AG04450 (cell line): ENCODE data around the gene SMARCB1. TPM values are rescaled to one million over a fixed set of nuclear protein-coding genes. Genes with fewer than 3 reads are reported as not detected.

Experiments
- CTCF ChIA-PET: fragments of 300-600, 350-600 bp; formaldehyde crosslinking; extraction: SDS; loops from one replicate; lab custom pipeline; 2022; ENCODE audit warnings: antibody characterized with exemption, inconsistent platforms; lab: Charles Lee
- POLR2A ChIA-PET: fragments of 350-600 bp; formaldehyde crosslinking; extraction: SDS; loops from one replicate; lab custom pipeline; 2021; ENCODE audit warnings: antibody characterized with exemption, inconsistent platforms; lab: Yijun Ruan, JAX
- DNase-seq: peaks from one replicate; pipeline ENCODE4 v3.0.0-alpha.2; 2011; ENCODE audit warnings: low read depth, low spot score
- H3K27ac ChIP-seq: one replicate; pipeline ENCODE4 v1.5.1; 2012; ENCODE audit warnings: low read depth, low read length, control low read depth
- H3K27me3 ChIP-seq: one replicate; pipeline ENCODE4 v1.6.0; 2012; ENCODE audit warnings: low read length; ENCODE audit not compliant: control insufficient read depth, insufficient read depth
- H3K4me3 ChIP-seq: 2 replicates; pipeline ENCODE4 v1.5.1; 2011; ENCODE audit warnings: mild to moderate bottlenecking, low read depth, low read length, control low read depth
- H3K9me3 ChIP-seq: 2 replicates; pipeline ENCODE4 v1.5.1; 2012; ENCODE audit warnings: low read length; ENCODE audit not compliant: control insufficient read depth, insufficient read depth
- CTCF ChIP-seq: IDR thresholded peaks from 2 replicates; pipeline ENCODE4 v1.5.1; 2011; ENCODE audit warnings: low read depth, low read length, control low read depth, inconsistent platforms
- polyA plus RNA-seq: library from polyadenylated mRNA; depleted of rRNA; stranded (reverse); fragments of >200 nt; gene quantifications from 2 replicates; pipeline ENCODE4 v1.2.3, GENCODE V29; 2011

The SMARCB1 gene
- polyA plus RNA-seq, 1 experiment = 180 TPM

DNA sequence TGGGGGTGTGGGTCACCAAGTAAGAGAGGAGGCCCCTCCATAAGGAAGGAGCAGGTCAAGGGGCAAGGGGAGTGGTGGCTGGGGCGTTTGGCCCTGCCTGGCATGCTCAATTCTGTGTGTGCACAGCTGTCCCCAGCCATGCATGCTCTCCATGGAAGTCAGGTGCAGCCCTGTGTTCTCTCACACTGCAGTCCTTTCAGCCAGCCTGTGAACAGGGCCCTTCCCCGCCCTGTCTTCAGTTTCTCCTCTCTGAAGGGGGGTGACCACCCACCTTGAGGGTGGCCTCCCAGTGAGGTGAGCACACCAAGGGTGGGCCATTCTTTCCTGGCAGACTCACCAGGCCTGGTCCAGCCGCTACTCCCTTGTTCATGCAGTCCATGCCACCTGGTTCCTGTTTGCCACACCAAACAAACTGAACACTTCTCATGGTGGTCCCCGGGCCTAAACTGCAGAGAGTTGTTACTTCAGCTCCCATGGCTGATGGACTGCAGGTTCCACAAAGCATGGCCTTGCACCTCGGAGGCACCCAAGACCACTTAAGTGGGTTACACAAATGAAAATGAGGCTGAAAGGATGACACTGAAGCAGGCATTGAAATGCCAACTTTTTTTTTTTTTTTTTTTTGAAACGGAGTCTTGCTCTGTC is 17.3 kb upstream of the SMARCB1 start:
- no peak for TF ChIP-seq CTCF
- DNase-seq = no peak
- Histone ChIP-seq H3K27ac (no peak overlapping the region), H3K27me3 (no peaks in the 10 kb centered on the region), H3K4me3 (no peak overlapping the region), H3K9me3 (no peaks in the 10 kb centered on the region; the same call in 1 of the 2 replicates)
- CTCF ChIA-PET = interaction anchor here (0.8 to 3.3 kb wide), 10 partner anchors 9 to 89 kb away, joined by 3 to 36 read pairs (median 4); partner anchors contain the start of gene ZNF70
- POLR2A ChIA-PET = no interaction called here

- POLR2A ChIA-PET = no interaction called here
- CTCF ChIA-PET = interaction anchor here (2.2 kb wide), 1 partner anchor 73 kb away, joined by 12 read pairs; no protein-coding TSS in a partner anchor
Observed at GRCh38 chr22:23772315-23772648, 14.5 kb upstream of the SMARCB1 start.

DNA sequence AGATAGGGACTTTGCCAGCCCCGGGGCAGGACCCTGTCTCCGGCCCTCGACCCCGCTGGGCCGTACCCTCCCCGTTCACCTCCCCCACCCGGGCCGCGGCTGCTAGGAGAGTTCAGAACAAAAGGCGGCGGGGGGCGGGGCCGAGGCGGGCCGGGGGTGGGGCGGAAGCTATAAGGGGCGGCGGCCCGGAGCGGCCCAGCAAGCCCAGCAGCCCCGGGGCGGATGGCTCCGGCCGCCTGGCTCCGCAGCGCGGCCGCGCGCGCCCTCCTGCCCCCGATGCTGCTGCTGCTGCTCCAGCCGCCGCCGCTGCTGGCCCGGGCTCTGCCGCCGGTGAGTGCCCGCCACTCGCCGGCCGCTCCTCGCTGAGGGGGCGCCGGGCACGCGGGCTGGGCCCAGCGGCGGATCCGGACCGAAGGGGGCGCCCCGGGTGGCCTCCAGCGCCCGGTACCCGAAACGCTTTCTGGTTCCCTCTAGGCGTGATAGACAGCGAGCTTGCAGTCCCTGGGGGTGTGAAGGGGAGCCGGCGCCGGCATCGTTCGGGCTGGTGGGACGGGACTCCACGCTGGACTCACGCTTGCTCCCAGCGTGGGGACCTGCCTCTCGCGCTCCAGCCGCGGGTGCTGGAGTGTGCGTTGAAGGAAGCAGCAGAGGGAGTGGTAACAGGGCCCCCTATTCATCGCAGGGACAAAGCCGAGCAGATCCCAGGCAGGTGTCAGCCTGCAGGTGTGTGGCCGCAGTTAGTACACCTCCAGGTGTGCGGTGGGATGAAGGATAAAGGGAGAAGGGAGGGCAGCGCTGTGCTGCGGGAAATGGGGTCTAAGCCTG is 13.9 kb upstream of the SMARCB1 start, which contains the start of gene MMP11:
Gene MMP11, plus strand, starts transcription at position 201 of the 825 bp plus-strand sequence. Its CDS starts 22 bp downstream, at position 223.
- DNase-seq = no peak
- CTCF ChIA-PET = interaction anchor here (1.1 to 2.2 kb wide), 2 partner anchors 72 to 77 kb away, joined by 3 to 12 read pairs; no protein-coding TSS in a partner anchor

More at GRCh38 chr22:23772315-23772648, 14.5 kb upstream of the SMARCB1 start:
- DNase-seq = no peak
- no peak for TF ChIP-seq CTCF
- Histone ChIP-seq H3K27me3 (no peaks in the 10 kb centered on the region), H3K4me3 (peak overlapping the region; percentile 50), H3K9me3 (no peaks in the 10 kb centered on the region; the same call in 1 of the 2 replicates), H3K27ac (no peak overlapping the region)

GRCh38 chr22:23773483-23774113 is 13.2 kb upstream of the SMARCB1 start:
- Histone ChIP-seq H3K9me3 (no peaks in the 10 kb centered on the region; the same call in 1 of the 2 replicates), H3K27me3 (no peaks in the 10 kb centered on the region), H3K27ac (no peak overlapping the region), H3K4me3 (peak overlapping the region; percentile 60)
- POLR2A ChIA-PET = interaction anchor here (1.2 kb wide), 1 partner anchor 23 kb away, joined by 3 read pairs; the partner anchor contains the start of gene ZNF70
- no peak for DNase-seq
- TF ChIP-seq CTCF = no peak
- CTCF ChIA-PET = interaction anchor here (1.1 kb wide), 1 partner anchor 76 kb away, joined by 3 read pairs; no protein-coding TSS in a partner anchor

More for the DNA sequence above, 13.9 kb upstream of the SMARCB1 start, which contains the start of gene MMP11:
- Histone ChIP-seq H3K27ac (no peak within 1 kb of the TSS), H3K4me3 (peak within 1 kb of the TSS; percentile 60), H3K27me3 (no peaks in the 10 kb centered on the region), H3K9me3 (no peaks in the 10 kb centered on the region; the same call in 1 of the 2 replicates)
- 0 out of 2 replicates have a peak, but pooled peaks have one; percentile 5 for TF ChIP-seq CTCF
- POLR2A ChIA-PET = no interaction called here
